Activated CD8-positive, alpha-beta T cell treated with anti-CD3 and anti-CD28 coated beads for 36 hours (primary cell): ENCODE results near the gene ROBO2. TPM values are rescaled to one million over a fixed set of nuclear protein-coding genes. Genes with fewer than 3 reads are reported as not detected.

Experiments
- ATAC-seq: fragments of 200-7000 bp; cut with Tn5 transposase; one replicate; pipeline ENCODE4 v1.10.0; 2021; ENCODE audit warnings: mild to moderate bottlenecking, moderate library complexity
- CTCF ChIA-PET: fragments of 350-600 bp; sonication (Branson Sonifier 250); formaldehyde crosslinking; loops from one replicate; lab custom pipeline; 2021; ENCODE audit warnings: antibody characterized with exemption; lab: Charles Lee
- POLR2A ChIA-PET: fragments of 350-600 bp; sonication (Branson Sonifier 250); formaldehyde crosslinking; loops from one replicate; lab custom pipeline; 2021; ENCODE audit warnings: antibody characterized with exemption; lab: Charles Lee
- DNase-seq: peaks from one replicate; pipeline ENCODE4 v3.0.0-alpha.2; 2020
- H3K27ac Mint-ChIP-seq: one replicate; pipeline ENCODE4 v1.8.0; 2021; ENCODE audit warnings: mild to moderate bottlenecking, mixed read lengths
- H3K27me3 Mint-ChIP-seq: one replicate; pipeline ENCODE4 v1.8.0; 2021; ENCODE audit warnings: mixed read lengths
- H3K36me3 Mint-ChIP-seq: one replicate; pipeline ENCODE4 v1.8.0; 2021; ENCODE audit warnings: low read depth, mixed read lengths
- H3K4me1 Mint-ChIP-seq: one replicate; pipeline ENCODE4 v1.8.0; 2021; ENCODE audit warnings: low read depth, mixed read lengths
- H3K4me3 Mint-ChIP-seq: one replicate; pipeline ENCODE4 v1.8.0; 2021; ENCODE audit warnings: mild to moderate bottlenecking, moderate library complexity, mixed read lengths
- H3K9me3 Mint-ChIP-seq: one replicate; pipeline ENCODE4 v1.8.0; 2021; ENCODE audit warnings: mixed read lengths
- CTCF ChIP-seq: fragments of 200-600 bp; IDR thresholded peaks from one replicate; pipeline ENCODE4 v1.8.0; 2022; ENCODE audit warnings: antibody characterized with exemption, mild to moderate bottlenecking
- intact Hi-C: fragments of 100-400 bp; cut with micrococcal nuclease; formaldehyde crosslinking; loops from one replicate; pipeline ENCODE4 v1.10.0; 2022
- total RNA-seq, 2 experiments: library from RNA; stranded (reverse); gene quantifications; one replicate each; pipeline ENCODE4 v1.2.3, GENCODE V29; 2021

The ROBO2 gene
- total RNA-seq, 2 experiments from 2014 or later = not detected

- TF ChIP-seq CTCF = no peak
- no peaks in the 10 kb centered on the region for H3K36me3 Mint-ChIP-seq
- no peaks in the 10 kb centered on the region for H3K9me3 Mint-ChIP-seq
- H3K27ac Mint-ChIP-seq = no peak overlapping the region
- ATAC-seq = no peak
- CTCF ChIA-PET = no interaction called here
- H3K4me1 Mint-ChIP-seq = no peaks in the 10 kb centered on the region
- intact Hi-C loops = no loop called here
- no peak overlapping the region for H3K4me3 Mint-ChIP-seq
- no peak for DNase-seq
- POLR2A ChIA-PET = no interaction called here
- no peaks in the 10 kb centered on the region for H3K27me3 Mint-ChIP-seq
Measured at GRCh38 chr3:77051591-77051990, 11.7 kb downstream of the ROBO2 start.

GRCh38 chr3:77052051-77052501 lies 12.2 kb downstream of the ROBO2 start:
- TF ChIP-seq CTCF = no peak

GRCh38 chr3:77052733-77053670 lies 13.1 kb downstream of the ROBO2 start:
- POLR2A ChIA-PET = no interaction called here

More at GRCh38 chr3:77052051-77052501, 12.2 kb downstream of the ROBO2 start:
- Mint-ChIP-seq H3K36me3 (no peaks in the 10 kb centered on the region), H3K27ac (no peak overlapping the region), H3K27me3 (no peaks in the 10 kb centered on the region), H3K9me3 (no peaks in the 10 kb centered on the region), H3K4me3 (no peak overlapping the region), H3K4me1 (no peaks in the 10 kb centered on the region)
- ChIA-PET CTCF (no interaction called here), POLR2A (no interaction called here)
- DNase-seq = no peak
- no peak for ATAC-seq
- intact Hi-C loops = no loop called here

GRCh38 chr3:77053795-77054194 lies 13.9 kb downstream of the ROBO2 start:
- Mint-ChIP-seq H3K4me3 (no peak overlapping the region), H3K36me3 (no peaks in the 10 kb centered on the region), H3K27me3 (no peaks in the 10 kb centered on the region), H3K4me1 (no peaks in the 10 kb centered on the region), H3K9me3 (no peaks in the 10 kb centered on the region), H3K27ac (no peak overlapping the region)
- ChIA-PET POLR2A (no interaction called here), CTCF (no interaction called here)
- ATAC-seq (no peak), DNase-seq (no peak)
- no peak for TF ChIP-seq CTCF
- intact Hi-C loops = no loop called here

More at GRCh38 chr3:77052733-77053670, 13.1 kb downstream of the ROBO2 start:
- no peak for TF ChIP-seq CTCF
- Mint-ChIP-seq H3K36me3 (no peaks in the 10 kb centered on the region), H3K27me3 (no peaks in the 10 kb centered on the region), H3K27ac (no peak overlapping the region), H3K4me3 (no peak overlapping the region), H3K9me3 (no peaks in the 10 kb centered on the region), H3K4me1 (no peaks in the 10 kb centered on the region)
- no peak for DNase-seq
- ATAC-seq = no peak
- CTCF ChIA-PET = no interaction called here
- intact Hi-C loops = no loop called here

GRCh38 chr3:77055841-77056341 lies 16.0 kb downstream of the ROBO2 start:
- H3K9me3 Mint-ChIP-seq = peaks cover 1% of the 10 kb centered on the region
- H3K36me3 Mint-ChIP-seq = no peaks in the 10 kb centered on the region
- POLR2A ChIA-PET = no interaction called here
- H3K4me1 Mint-ChIP-seq = no peaks in the 10 kb centered on the region
- no peaks in the 10 kb centered on the region for H3K27me3 Mint-ChIP-seq
- CTCF ChIA-PET = no interaction called here
- H3K4me3 Mint-ChIP-seq = no peak overlapping the region
- DNase-seq = no peak
- TF ChIP-seq CTCF = no peak
- H3K27ac Mint-ChIP-seq = no peak overlapping the region
- intact Hi-C loops = no loop called here
- no peak for ATAC-seq
